A673 (cell line): ENCODE results near the gene TMEM62. TPM values are rescaled to one million over a fixed set of nuclear protein-coding genes. Genes with fewer than 3 reads are reported as not detected.

Experiments used
- BruUV-seq: library from RNA; stranded (reverse); fragments of 400-500 nt; replicated peaks from 2 replicates; lab custom pipeline; 2021; lab: Mats Ljungman, UMichigan
- CTCF ChIA-PET: fragments of 300-600 bp; sonication (Branson Sonifier 250); formaldehyde crosslinking; loops from one replicate; lab custom pipeline; 2022; ENCODE audit warnings: antibody characterized with exemption; lab: Charles Lee
- POLR2A ChIA-PET: fragments of 300-600 bp; sonication (Branson Sonifier 250); formaldehyde crosslinking; loops from one replicate; lab custom pipeline; 2022; ENCODE audit warnings: antibody characterized with exemption; ENCODE audit not compliant: low non-redundant PET; lab: Charles Lee
- DNase-seq: peaks from one replicate; pipeline ENCODE4 v3.0.0-alpha.2; 2015; ENCODE audit warnings: low spot score
- H3K27ac ChIP-seq: fragments of 200-600 bp; sonication (generic); 2 replicates; pipeline ENCODE4 v1.5.1; 2016; ENCODE audit warnings: mixed run types, low read depth, mild to moderate bottlenecking, mixed read lengths, antibody characterized with exemption, low read length; ENCODE audit not compliant: poor library complexity, severe bottlenecking
- H3K27me3 ChIP-seq: fragments of 200-600 bp; sonication (generic); replicated peaks from 2 replicates; pipeline ENCODE4 v1.6.1; 2017; ENCODE audit warnings: mixed run types, low read depth, mild to moderate bottlenecking, mixed read lengths, antibody characterized with exemption, low read length; ENCODE audit not compliant: insufficient read depth, poor library complexity
- H3K36me3 ChIP-seq: fragments of 200-600 bp; sonication (generic); 2 replicates; pipeline ENCODE4 v1.6.1; 2016; ENCODE audit warnings: mixed run types, mild to moderate bottlenecking, mixed read lengths, antibody characterized with exemption, low read length; ENCODE audit not compliant: insufficient read depth, poor library complexity, severe bottlenecking
- H3K4me1 ChIP-seq: fragments of 200-600 bp; sonication (generic); 2 replicates; pipeline ENCODE4 v1.6.1; 2017; ENCODE audit warnings: mixed run types, mild to moderate bottlenecking, mixed read lengths, antibody characterized with exemption, low read length; ENCODE audit not compliant: insufficient read depth, poor library complexity, severe bottlenecking
- H3K4me3 ChIP-seq: fragments of 200-600 bp; sonication (generic); 2 replicates; pipeline ENCODE4 v1.5.1; 2016; ENCODE audit warnings: low read depth, mixed run types, mild to moderate bottlenecking, mixed read lengths, low read length; ENCODE audit not compliant: poor library complexity, severe bottlenecking
- H3K9me3 ChIP-seq: fragments of 200-600 bp; sonication (generic); 2 replicates; pipeline ENCODE4 v1.6.1; 2016; ENCODE audit warnings: mixed run types, low read depth, mild to moderate bottlenecking, mixed read lengths, antibody characterized with exemption, low read length; ENCODE audit not compliant: poor library complexity, severe bottlenecking
- CTCF ChIP-seq: fragments of 300-800, 200-600 bp; sonication (generic); conservative IDR thresholded peaks from 2 replicates; pipeline ENCODE4 v1.5.1; 2017; ENCODE audit warnings: low read depth, mild to moderate bottlenecking, antibody characterized with exemption, low read length, moderate library complexity, mixed read lengths
- EZH2 ChIP-seq: fragments of 200-600 bp; sonication (generic); IDR thresholded peaks from 2 replicates; pipeline ENCODE4 v1.6.1; 2017; ENCODE audit warnings: borderline replicate concordance, low read depth, mild to moderate bottlenecking, mixed read lengths, antibody characterized with exemption, low read length; ENCODE audit not compliant: poor library complexity, severe bottlenecking
- intact Hi-C: fragments of 100-400 bp; cut with micrococcal nuclease; formaldehyde crosslinking; loops from one replicate; pipeline ENCODE4 v1.10.0; 2022; ENCODE audit not compliant: unreplicated experiment
- total RNA-seq: library from RNA; stranded (reverse); gene quantifications from 2 replicates; pipeline ENCODE4 v1.2.3, GENCODE V29; 2021

TMEM62 gene
- total RNA-seq, 1 experiment from 2014 or later: 5.4 TPM

GRCh38 chr15:43105778-43106485 is 27.5 kb upstream of the TMEM62 start, which contains the start of gene UBR1:
TSS of gene UBR1 (minus strand) at chr15:43106038. CDS start at chr15:43106022, 16 bp downstream.
- no TSS peak for BruUV-seq
- Histone ChIP-seq H3K27ac (peak within 1 kb of the TSS; percentile 78), H3K27me3 (no peaks in the 10 kb centered on the region), H3K4me1 (peaks cover 5% of the 10 kb centered on the region), H3K36me3 (peaks cover 4% of the 10 kb centered on the region), H3K4me3 (peak within 1 kb of the TSS; percentile 78), H3K9me3 (no peaks in the 10 kb centered on the region)
- ChIA-PET POLR2A (interaction anchor here (0.6 kb wide), 2 partner anchors 8 to 196 kb away, joined by 3 to 4 read pairs; partner anchors contain the start of gene TGM7), CTCF (no interaction called here)
- DNase-seq: peak; percentile 97
- TF ChIP-seq EZH2 (no peak), CTCF (no peak)
- intact Hi-C loops: no loop called here

- H3K4me3 ChIP-seq: peak overlapping the region; percentile 78
- H3K9me3 ChIP-seq: no peaks in the 10 kb centered on the region
- ChIA-PET POLR2A (interaction anchor here (0.6 kb wide), 2 partner anchors 9 to 196 kb away, joined by 3 to 4 read pairs; partner anchors contain the start of gene TGM7), CTCF (no interaction called here)
- intact Hi-C loops: no loop called here
- H3K4me1 ChIP-seq: peaks cover 5% of the 10 kb centered on the region
- peak overlapping the region; percentile 78 for H3K27ac ChIP-seq
- no peak for TF ChIP-seq CTCF
- no peak for TF ChIP-seq EZH2
- BruUV-seq: TSS peak; percentile 99
- no peaks in the 10 kb centered on the region for H3K36me3 ChIP-seq
- H3K27me3 ChIP-seq: no peaks in the 10 kb centered on the region
- no peak for DNase-seq
These were observed 26.9 kb upstream of the TMEM62 start for GRCh38 chr15:43106486-43106829.

GRCh38 chr15:43107751-43108150 is 25.6 kb upstream of the TMEM62 start:
- no TSS peak for BruUV-seq
- Histone ChIP-seq H3K4me3 (no peak overlapping the region), H3K4me1 (peaks cover 5% of the 10 kb centered on the region), H3K36me3 (no peaks in the 10 kb centered on the region), H3K27ac (no peak overlapping the region), H3K27me3 (no peaks in the 10 kb centered on the region), H3K9me3 (no peaks in the 10 kb centered on the region)
- ChIA-PET POLR2A (interaction anchor here (0.6 kb wide), 1 partner anchor 103 kb away, joined by 3 read pairs; no protein-coding TSS in a partner anchor), CTCF (no interaction called here)
- DNase-seq: no peak
- TF ChIP-seq CTCF (no peak), EZH2 (no peak)
- intact Hi-C loops: no loop called here
